ENCODE results near the gene CORIN. TPM values are rescaled to one million over a fixed set of nuclear protein-coding genes. Genes with fewer than 3 reads are reported as not detected.
A peak's percentile ranks its signal among the peaks of the same experiment; 100 is the strongest.

CORIN gene
- total RNA-seq, 1 donor from 2014 or later = 0.51 TPM

- no peak overlapping the region for H3K4me3 Mint-ChIP-seq (ENCODE audit: unreplicated experiment)
- peaks cover 33% of the 10 kb centered on the region for H3K36me3 Mint-ChIP-seq (ENCODE audit: low read depth, unreplicated experiment)
- H3K4me1 Mint-ChIP-seq (ENCODE audit: unreplicated experiment) = no peaks in the 10 kb centered on the region
- H3K9me3 Mint-ChIP-seq (ENCODE audit: unreplicated experiment) = no peaks in the 10 kb centered on the region
- H3K27ac Mint-ChIP-seq (ENCODE audit: unreplicated experiment) = no peak overlapping the region
- no peak for DNase-seq (ENCODE audit: low spot score)
- H3K27me3 Mint-ChIP-seq (ENCODE audit: unreplicated experiment) = no peaks in the 10 kb centered on the region
- TF ChIP-seq CTCF (IDR thresholded peaks at IDR 0.05; ENCODE audit: unreplicated experiment) = no peak
Measured at GRCh38 chr4:47876310-47876709, 38.4 kb upstream of the CORIN start.

DNA sequence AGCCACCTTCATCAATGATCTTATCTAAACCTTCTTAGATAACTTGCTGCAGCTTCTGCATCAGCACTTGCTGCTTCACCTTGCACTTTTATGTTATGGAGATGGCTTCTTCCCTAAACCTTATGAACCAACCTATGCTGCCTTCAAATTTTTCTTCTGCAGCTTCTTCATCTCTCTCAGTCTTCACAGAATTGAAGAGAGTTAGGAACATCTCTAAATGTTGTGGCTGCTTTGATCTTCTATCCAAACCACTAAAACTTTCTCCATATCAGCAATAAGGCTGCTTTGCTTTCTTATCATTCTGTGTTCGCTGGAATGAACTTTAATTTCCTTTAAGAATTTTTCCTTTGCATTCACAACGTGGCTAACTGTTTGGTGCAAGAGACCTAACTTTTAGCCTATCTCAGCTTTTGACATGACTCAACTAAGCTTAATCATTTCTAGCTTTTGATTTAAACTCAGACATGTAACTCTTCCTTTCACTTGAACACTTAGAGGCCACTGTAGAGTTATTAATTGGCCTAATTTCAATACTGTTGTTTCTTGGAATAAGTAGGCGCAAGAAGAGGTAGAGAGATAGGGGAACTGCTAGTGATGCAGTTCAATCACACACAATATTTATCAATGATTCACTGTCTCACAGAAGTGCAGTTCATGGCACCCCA is 36.1 kb upstream of the CORIN start:
- peaks cover 2% of the 10 kb centered on the region for H3K27me3 Mint-ChIP-seq (ENCODE audit: unreplicated experiment)
- peaks cover 40% of the 10 kb centered on the region for H3K36me3 Mint-ChIP-seq (ENCODE audit: low read depth, unreplicated experiment)
- H3K4me3 Mint-ChIP-seq (ENCODE audit: unreplicated experiment) = peak overlapping the region; percentile 37
- no peak for DNase-seq (ENCODE audit: low spot score)
- no peak for TF ChIP-seq CTCF (IDR thresholded peaks at IDR 0.05; ENCODE audit: unreplicated experiment)
- no peaks in the 10 kb centered on the region for H3K9me3 Mint-ChIP-seq (ENCODE audit: unreplicated experiment)
- no peaks in the 10 kb centered on the region for H3K4me1 Mint-ChIP-seq (ENCODE audit: unreplicated experiment)
- no peak overlapping the region for H3K27ac Mint-ChIP-seq (ENCODE audit: unreplicated experiment)

GRCh38 chr4:47863486-47863885 is 25.6 kb upstream of the CORIN start:
- DNase-seq (ENCODE audit: low spot score) = no peak
- H3K4me1 Mint-ChIP-seq (ENCODE audit: unreplicated experiment) = peaks cover 3% of the 10 kb centered on the region
- no peak for TF ChIP-seq CTCF (IDR thresholded peaks at IDR 0.05; ENCODE audit: unreplicated experiment)
- no peaks in the 10 kb centered on the region for H3K9me3 Mint-ChIP-seq (ENCODE audit: unreplicated experiment)
- no peak overlapping the region for H3K4me3 Mint-ChIP-seq (ENCODE audit: unreplicated experiment)
- H3K27ac Mint-ChIP-seq (ENCODE audit: unreplicated experiment) = no peak overlapping the region
- H3K27me3 Mint-ChIP-seq (ENCODE audit: unreplicated experiment) = peaks cover 3% of the 10 kb centered on the region
- no peaks in the 10 kb centered on the region for H3K36me3 Mint-ChIP-seq (ENCODE audit: low read depth, unreplicated experiment)

DNA sequence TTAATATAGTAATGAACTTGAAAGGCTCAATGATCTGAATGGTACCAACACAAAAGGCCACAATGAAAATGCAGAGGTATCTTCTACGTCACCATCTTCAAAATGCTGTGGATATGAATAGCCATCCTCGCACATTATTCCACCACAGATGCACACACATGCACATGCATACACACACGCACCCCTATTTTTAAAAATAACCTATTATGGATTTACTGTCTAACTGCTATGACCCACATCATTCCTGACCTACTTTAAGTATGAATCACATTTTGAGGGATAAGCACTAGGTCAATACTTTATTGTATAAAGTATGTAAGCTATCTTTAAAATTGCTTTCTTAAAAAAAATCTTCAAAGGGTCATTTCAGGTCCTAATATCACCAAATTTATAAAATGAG is 24.4 kb upstream of the CORIN start:
- TF ChIP-seq CTCF (IDR thresholded peaks at IDR 0.05; ENCODE audit: unreplicated experiment) = no peak
- Mint-ChIP-seq H3K27me3 (ENCODE audit: unreplicated experiment) (peaks cover 3% of the 10 kb centered on the region), H3K36me3 (ENCODE audit: low read depth, unreplicated experiment) (no peaks in the 10 kb centered on the region), H3K9me3 (ENCODE audit: unreplicated experiment) (no peaks in the 10 kb centered on the region), H3K4me3 (ENCODE audit: unreplicated experiment) (no peak overlapping the region), H3K4me1 (ENCODE audit: unreplicated experiment) (peaks cover 3% of the 10 kb centered on the region), H3K27ac (ENCODE audit: unreplicated experiment) (no peak overlapping the region)
- DNase-seq (ENCODE audit: low spot score) = no peak

DNA sequence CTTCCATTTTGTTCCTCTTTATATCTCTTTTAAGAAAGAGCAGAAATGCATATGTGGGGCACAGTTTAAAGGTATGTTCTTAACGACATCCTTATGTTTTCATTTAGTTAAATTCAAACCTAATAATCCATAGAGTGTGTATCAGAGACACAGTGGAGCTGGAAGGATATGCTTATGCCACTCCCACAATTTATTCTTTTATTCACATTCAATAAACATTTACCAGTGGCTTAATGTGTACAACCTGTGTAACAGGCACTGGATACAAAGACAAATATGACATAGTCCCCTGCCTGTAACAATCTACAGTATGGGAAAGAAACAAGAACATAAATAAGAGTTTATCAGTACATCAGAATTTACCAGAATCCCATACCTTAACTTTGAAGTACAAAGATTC is 22.4 kb upstream of the CORIN start:
- H3K4me3 Mint-ChIP-seq (ENCODE audit: unreplicated experiment) = no peak overlapping the region
- no peaks in the 10 kb centered on the region for H3K9me3 Mint-ChIP-seq (ENCODE audit: unreplicated experiment)
- peaks cover 2% of the 10 kb centered on the region for H3K27me3 Mint-ChIP-seq (ENCODE audit: unreplicated experiment)
- no peak for DNase-seq (ENCODE audit: low spot score)
- TF ChIP-seq CTCF (IDR thresholded peaks at IDR 0.05; ENCODE audit: unreplicated experiment) = no peak
- peaks cover 1% of the 10 kb centered on the region for H3K4me1 Mint-ChIP-seq (ENCODE audit: unreplicated experiment)
- H3K36me3 Mint-ChIP-seq (ENCODE audit: low read depth, unreplicated experiment) = no peaks in the 10 kb centered on the region
- H3K27ac Mint-ChIP-seq (ENCODE audit: unreplicated experiment) = no peak overlapping the region

Data from endothelial cell (in vitro differentiated cells).